Keratinocyte (primary cell): ENCODE data around the gene BAHCC1.

Source experiments
- EZH2 ChIP-seq: IDR thresholded peaks from one replicate; pipeline ENCODE4 v1.6.1; 2012; ENCODE audit warnings: inconsistent platforms, mild to moderate bottlenecking, low read length, moderate library complexity
- TF ChIP-seq, protein P1 (sequence below), 3 experiments: IDR thresholded peaks in 1 of 3; conservative IDR thresholded peaks in 1 of 3; optimal IDR thresholded peaks in 1 of 3; 2 replicates in 2 of 3; 3 replicates in 1 of 3; pipeline versions ENCODE3 to v1.5.1; 2011; ENCODE audit warnings: low read length in 3 of 3, mild to moderate bottlenecking in 3 of 3, moderate library complexity in 2 of 3, control low read depth in 1 of 3, inconsistent platforms in 1 of 3; ENCODE audit not compliant: insufficient read depth in 2 of 3; ENCODE audit errors: extremely low read depth in 1 of 3

DNA sequence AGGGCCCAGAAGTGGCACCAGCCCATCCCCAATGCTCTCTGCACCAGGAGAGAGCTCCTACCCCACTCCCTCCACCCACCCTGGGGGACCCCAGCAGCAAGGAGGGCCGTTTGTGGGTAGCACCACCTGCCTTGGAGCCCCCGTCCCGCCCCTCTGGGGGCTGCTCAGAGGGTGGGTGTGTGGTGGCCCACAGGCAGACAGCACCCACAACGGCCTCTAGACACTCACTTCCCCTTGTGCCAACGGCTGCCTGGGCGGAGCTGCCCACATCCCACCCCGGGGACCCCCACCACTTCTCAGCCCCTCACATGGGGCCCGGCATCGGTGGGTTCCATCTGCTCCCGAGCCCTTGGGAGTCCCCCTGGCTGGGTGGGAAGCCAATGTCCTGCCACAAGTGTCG, 33.3 kb downstream of the BAHCC1 start:
- TF ChIP-seq, protein P1, sequence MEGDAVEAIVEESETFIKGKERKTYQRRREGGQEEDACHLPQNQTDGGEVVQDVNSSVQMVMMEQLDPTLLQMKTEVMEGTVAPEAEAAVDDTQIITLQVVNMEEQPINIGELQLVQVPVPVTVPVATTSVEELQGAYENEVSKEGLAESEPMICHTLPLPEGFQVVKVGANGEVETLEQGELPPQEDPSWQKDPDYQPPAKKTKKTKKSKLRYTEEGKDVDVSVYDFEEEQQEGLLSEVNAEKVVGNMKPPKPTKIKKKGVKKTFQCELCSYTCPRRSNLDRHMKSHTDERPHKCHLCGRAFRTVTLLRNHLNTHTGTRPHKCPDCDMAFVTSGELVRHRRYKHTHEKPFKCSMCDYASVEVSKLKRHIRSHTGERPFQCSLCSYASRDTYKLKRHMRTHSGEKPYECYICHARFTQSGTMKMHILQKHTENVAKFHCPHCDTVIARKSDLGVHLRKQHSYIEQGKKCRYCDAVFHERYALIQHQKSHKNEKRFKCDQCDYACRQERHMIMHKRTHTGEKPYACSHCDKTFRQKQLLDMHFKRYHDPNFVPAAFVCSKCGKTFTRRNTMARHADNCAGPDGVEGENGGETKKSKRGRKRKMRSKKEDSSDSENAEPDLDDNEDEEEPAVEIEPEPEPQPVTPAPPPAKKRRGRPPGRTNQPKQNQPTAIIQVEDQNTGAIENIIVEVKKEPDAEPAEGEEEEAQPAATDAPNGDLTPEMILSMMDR (optimal IDR thresholded peaks at IDR 0.05 in 1 of 3, IDR thresholded peaks at IDR 0.05 in 1 of 3, conservative IDR thresholded peaks at IDR 0.05 in 1 of 3; ENCODE audit: extremely low read depth in 1 of 3, insufficient read depth in 2 of 3, low read length in 3 of 3): no peak
- no peak for TF ChIP-seq EZH2
